HG02610 (cell line): ENCODE data around the gene TNFRSF4.
A peak's percentile ranks its signal among the peaks of the same experiment; 100 is the strongest.

Experiments
- ATAC-seq: cut with Tn5 transposase; IDR thresholded peaks from one replicate; pipeline ENCODE4 v1.9.1; 2021; ENCODE audit warnings: mild to moderate bottlenecking, moderate library complexity; ENCODE audit not compliant: unreplicated experiment

TNFRSF4 gene

GRCh38 chr1:1234180-1234808 lies 20.3 kb upstream of the TNFRSF4 start:
- ATAC-seq = no peak

GRCh38 chr1:1233567-1233892 lies 19.6 kb upstream of the TNFRSF4 start:
- ATAC-seq = no peak

DNA sequence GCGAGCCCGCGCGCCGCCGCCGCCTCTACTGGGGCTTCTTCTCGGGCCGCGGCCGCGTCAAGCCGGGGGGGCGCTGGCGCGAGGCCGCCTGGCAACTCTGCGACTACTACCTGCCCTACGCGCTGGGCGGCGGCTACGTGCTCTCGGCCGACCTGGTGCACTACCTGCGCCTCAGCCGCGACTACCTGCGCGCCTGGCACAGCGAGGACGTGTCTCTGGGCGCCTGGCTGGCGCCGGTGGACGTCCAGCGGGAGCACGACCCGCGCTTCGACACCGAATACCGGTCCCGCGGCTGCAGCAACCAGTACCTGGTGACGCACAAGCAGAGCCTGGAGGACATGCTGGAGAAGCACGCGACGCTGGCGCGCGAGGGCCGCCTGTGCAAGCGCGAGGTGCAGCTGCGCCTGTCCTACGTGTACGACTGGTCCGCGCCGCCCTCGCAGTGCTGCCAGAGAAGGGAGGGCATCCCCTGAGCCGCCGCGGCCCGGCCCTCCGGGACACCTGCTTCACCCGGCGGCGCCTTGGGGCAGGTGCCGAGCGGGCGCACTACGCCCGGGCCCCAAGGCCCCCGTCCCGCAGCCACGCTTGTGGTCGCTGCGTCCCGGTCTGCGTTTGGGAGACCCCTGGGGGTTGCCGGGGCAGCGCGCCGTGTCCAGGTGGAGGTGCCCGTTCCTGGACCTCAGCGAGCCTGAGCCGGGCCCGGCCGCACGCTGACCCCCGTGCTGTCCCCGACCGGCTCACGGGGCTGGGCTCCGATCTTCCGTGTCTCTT lies 19.0 kb upstream of the TNFRSF4 start:
- no peak for ATAC-seq

DNA sequence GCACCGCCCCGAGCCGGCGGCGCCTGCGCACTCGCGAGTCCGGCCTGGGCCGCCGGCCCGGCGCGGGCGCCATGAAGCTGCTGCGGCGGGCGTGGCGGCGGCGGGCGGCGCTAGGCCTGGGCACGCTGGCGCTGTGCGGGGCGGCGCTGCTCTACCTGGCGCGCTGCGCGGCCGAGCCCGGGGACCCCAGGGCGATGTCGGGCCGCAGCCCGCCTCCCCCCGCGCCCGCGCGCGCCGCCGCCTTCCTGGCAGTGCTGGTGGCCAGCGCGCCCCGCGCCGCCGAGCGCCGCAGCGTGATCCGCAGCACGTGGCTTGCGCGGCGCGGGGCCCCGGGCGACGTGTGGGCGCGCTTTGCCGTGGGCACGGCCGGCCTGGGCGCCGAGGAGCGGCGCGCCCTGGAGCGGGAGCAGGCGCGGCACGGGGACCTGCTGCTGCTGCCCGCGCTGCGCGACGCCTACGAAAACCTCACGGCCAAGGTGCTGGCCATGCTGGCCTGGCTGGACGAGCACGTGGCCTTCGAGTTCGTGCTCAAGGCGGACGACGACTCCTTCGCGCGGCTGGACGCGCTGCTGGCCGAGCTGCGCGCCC lies 18.3 kb upstream of the TNFRSF4 start, which contains the start of gene B3GALT6:
B3GALT6 (plus strand) TSS at position 30 of the 588 bp plus-strand sequence; CDS start at position 72, 42 bp downstream.
- no peak for ATAC-seq

DNA sequence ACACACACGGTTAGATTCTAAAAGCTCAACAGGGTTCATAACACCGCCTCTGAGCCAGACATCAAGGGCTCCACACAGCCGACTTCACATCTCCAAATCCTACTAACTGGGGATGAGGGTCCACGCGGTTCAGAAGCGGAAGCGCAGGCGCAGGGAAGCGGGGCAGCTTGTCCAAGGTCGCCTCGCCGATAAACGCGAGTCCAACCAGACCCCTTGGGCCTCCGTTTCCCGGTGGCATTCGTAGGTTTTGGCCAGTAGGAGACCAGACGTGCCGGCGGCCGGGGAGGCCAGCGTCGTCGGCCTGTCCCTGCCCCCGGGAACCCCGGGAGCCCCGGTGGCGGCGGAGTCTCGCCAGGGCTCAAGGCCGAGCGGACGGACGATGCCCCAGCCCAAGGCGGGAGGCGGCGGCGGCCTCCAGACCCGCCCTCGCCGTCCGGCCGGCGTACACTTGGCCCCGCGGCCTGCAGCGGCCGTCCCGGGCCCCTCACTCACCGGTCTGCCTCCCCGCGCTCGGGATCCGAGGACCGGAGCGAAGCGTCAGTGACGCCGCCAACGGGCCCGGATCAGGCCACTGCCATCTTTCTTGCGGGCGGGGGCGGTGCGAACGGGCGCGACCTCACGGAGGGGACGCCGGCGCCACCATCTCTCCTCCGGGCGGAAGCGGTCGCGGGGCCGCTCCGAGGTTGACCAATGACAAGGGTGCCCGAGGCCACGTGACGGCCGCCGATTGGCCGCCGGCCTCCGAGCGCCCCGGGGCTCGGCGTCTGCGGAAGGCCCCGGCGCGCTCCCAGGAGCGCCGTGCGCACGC lies 17.7 kb upstream of the TNFRSF4 start, which contains the start of gene SDF4:
SDF4 (minus strand) TSS at position 602 of the 808 bp plus-strand sequence. CDS start 3,229 bp downstream, outside the sequence.
- peak; percentile 87 for ATAC-seq

- no peak for ATAC-seq
Measured at GRCh38 chr1:1230656-1231399, 16.9 kb upstream of the TNFRSF4 start.

DNA sequence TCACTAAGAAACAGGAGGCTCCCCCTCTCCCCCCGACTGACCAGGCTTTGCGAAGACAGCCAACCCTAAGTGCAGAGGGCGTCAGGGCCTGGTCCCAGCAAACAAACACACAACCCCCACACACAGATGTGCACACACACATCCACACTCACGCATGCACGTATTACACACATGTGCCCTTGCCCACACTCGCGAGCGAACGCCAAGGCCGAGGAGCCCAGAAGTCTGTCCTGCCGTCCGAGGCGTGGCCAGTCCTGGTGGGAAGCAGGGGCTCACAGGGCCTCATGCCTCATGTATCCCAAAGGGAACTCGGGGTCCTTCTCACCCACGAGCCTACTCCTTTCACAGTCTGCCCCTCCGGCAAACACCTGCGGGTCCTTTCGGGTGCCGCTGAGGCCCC lies 15.8 kb upstream of the TNFRSF4 start:
- ATAC-seq = no peak

GRCh38 chr1:1228596-1229321 lies 14.8 kb upstream of the TNFRSF4 start:
- no peak for ATAC-seq

DNA sequence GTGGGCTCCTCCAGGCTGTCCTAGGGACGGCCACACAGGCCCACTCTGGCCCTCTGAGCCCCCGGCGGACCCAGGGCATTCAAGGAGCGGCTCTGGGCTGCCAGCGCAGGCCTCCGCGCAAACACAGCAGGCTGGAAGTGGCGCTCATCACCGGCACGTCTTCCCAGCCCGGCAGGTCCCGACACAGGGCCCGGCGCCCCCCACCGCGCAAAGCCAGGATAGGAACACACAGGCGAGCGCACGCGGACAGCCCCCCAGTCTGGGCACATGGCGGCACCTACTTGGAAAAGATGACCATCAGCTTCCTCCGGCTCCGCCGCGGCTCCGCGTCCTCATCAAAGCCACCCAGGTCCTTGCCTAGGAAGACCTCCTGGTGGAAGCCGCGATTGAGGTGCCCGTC lies 14.2 kb upstream of the TNFRSF4 start:
- no peak for ATAC-seq

DNA sequence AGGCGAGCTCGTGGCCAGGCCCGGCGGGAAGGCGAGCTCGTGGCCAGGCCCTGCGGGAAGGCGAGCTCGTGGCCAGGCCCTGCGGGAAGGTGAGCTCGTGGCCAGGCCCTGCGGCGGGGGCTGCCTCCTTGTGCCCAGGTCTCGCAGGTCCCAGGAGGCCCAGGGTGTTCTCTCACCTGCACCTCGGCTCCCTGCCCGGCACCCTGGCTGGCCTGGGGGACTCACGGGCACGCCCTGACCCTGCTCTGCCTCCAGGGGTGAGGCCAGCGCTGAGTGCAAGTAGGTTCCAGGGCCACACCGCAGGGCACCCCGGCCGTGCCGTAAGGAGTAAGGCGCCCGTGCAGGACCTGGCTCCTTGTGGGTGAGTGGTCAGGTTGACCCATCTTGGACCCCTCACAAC lies 13.4 kb upstream of the TNFRSF4 start:
- ATAC-seq = no peak

GRCh38 chr1:1226566-1227362 lies 12.8 kb upstream of the TNFRSF4 start:
- ATAC-seq = no peak

GRCh38 chr1:1225913-1226312 lies 12.0 kb upstream of the TNFRSF4 start:
- no peak for ATAC-seq

DNA sequence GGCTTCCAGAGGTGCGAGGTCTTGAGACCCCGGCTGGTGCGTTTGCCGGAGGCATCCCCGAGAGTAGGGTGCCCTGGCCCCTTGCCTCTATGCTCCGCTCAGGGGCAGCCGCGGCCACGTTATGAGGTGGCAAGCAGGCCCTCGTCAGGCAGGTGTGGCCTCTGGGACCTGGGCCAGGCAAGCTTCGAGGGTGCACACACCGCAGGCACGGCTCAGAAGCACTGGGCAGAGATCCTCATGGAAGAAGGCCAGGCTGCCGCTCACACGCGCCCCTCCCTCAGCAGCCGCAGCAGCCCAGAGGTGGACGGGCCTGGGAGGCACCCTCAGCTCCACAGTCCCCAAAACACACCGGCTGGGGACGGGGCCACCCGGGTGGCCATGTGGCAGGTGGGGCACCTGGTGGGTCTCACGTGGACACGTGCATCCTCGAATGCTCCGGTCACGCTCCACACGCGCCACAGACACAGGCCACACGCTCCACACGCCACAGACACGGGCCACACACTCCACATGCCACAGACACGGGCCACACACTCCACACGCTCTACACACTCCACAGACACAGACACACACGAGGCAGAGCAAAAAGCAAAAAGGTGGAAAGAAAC lies 11.4 kb upstream of the TNFRSF4 start:
- ATAC-seq = no peak

DNA sequence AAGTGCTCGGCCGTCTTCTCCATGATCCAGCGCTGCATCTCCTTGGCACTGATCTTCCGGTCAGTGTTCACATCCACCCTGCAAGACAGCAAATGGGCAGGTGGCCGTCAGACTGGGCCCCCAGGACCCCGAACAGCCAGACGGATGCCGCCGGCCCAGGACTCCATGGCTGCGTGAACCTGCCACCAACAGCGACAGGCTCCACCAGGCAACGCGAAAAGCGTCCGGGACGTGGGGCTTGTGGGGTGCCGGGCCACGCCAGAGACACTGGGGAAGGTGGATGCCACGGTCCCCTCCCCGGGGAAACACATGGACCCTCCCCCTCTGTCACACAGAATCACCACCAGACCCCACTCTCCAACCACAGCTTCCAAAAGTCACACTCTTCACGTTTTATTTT lies 9.9 kb upstream of the TNFRSF4 start:
- no peak for ATAC-seq

- no peak for ATAC-seq
Measured at GRCh38 chr1:1223321-1223720, 9.4 kb upstream of the TNFRSF4 start.

- no peak for ATAC-seq
Measured at GRCh38 chr1:1222575-1223225, 8.7 kb upstream of the TNFRSF4 start.

GRCh38 chr1:1221887-1222574 lies 8.1 kb upstream of the TNFRSF4 start:
- ATAC-seq = no peak

DNA sequence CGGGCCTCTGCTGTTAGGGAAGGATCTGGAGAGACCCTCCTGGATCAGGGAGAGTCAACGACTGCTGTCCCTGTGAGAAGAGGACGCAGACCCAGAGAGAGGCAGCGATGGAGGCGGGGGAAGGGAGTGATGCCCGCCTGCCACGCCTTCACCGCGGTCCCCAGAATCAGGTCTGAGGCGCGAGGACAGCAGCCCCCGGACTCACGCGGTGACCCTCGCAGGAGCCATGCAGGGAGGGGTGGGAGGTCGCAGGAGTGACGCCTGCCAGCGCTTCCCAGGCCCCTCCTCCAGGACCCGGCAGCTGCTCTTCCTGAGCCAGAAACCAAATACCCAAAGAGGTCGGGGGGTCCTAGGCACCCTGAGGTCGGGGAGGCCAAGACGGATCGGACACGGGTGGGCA lies 6.2 kb upstream of the TNFRSF4 start:
- no peak for ATAC-seq
